ENCODE measurements around the gene ADCY10. TPM values are rescaled to one million over a fixed set of nuclear protein-coding genes. Genes with fewer than 3 reads are reported as not detected.

Gene ADCY10
- total and polyA plus RNA-seq, 9 of the 15 experiments (the other 6 are each of a cell fraction or from before 2014, with no cell fraction given): 0.08 to 0.86 (median 0.22) TPM

- TF ChIP-seq, protein P1, sequence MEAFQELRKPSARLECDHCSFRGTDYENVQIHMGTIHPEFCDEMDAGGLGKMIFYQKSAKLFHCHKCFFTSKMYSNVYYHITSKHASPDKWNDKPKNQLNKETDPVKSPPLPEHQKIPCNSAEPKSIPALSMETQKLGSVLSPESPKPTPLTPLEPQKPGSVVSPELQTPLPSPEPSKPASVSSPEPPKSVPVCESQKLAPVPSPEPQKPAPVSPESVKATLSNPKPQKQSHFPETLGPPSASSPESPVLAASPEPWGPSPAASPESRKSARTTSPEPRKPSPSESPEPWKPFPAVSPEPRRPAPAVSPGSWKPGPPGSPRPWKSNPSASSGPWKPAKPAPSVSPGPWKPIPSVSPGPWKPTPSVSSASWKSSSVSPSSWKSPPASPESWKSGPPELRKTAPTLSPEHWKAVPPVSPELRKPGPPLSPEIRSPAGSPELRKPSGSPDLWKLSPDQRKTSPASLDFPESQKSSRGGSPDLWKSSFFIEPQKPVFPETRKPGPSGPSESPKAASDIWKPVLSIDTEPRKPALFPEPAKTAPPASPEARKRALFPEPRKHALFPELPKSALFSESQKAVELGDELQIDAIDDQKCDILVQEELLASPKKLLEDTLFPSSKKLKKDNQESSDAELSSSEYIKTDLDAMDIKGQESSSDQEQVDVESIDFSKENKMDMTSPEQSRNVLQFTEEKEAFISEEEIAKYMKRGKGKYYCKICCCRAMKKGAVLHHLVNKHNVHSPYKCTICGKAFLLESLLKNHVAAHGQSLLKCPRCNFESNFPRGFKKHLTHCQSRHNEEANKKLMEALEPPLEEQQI (IDR thresholded peaks at IDR 0.05): 0 out of 2 replicates have a peak, but pooled peaks have one; percentile 36
- TF ChIP-seq TFE3 (CRISPR knock-in tag; IDR thresholded peaks at IDR 0.05): no peak
- no peak for TF ChIP-seq SNRNP70 (optimal IDR thresholded peaks at IDR 0.05; ENCODE audit: low read depth, low read length)
- TF ChIP-seq, protein P2, sequence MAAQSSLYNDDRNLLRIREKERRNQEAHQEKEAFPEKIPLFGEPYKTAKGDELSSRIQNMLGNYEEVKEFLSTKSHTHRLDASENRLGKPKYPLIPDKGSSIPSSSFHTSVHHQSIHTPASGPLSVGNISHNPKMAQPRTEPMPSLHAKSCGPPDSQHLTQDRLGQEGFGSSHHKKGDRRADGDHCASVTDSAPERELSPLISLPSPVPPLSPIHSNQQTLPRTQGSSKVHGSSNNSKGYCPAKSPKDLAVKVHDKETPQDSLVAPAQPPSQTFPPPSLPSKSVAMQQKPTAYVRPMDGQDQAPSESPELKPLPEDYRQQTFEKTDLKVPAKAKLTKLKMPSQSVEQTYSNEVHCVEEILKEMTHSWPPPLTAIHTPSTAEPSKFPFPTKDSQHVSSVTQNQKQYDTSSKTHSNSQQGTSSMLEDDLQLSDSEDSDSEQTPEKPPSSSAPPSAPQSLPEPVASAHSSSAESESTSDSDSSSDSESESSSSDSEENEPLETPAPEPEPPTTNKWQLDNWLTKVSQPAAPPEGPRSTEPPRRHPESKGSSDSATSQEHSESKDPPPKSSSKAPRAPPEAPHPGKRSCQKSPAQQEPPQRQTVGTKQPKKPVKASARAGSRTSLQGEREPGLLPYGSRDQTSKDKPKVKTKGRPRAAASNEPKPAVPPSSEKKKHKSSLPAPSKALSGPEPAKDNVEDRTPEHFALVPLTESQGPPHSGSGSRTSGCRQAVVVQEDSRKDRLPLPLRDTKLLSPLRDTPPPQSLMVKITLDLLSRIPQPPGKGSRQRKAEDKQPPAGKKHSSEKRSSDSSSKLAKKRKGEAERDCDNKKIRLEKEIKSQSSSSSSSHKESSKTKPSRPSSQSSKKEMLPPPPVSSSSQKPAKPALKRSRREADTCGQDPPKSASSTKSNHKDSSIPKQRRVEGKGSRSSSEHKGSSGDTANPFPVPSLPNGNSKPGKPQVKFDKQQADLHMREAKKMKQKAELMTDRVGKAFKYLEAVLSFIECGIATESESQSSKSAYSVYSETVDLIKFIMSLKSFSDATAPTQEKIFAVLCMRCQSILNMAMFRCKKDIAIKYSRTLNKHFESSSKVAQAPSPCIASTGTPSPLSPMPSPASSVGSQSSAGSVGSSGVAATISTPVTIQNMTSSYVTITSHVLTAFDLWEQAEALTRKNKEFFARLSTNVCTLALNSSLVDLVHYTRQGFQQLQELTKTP (IDR thresholded peaks at IDR 0.05; ENCODE audit: low read depth in 1 of 2, partially characterized antibody in 2 of 2): peak in 1 of 2 experiments; percentile 22
- no peak for TF ChIP-seq NFYB (IDR thresholded peaks at IDR 0.05; ENCODE audit: extremely low read depth, insufficient read length)
- TF ChIP-seq TSC22D4 (tag; IDR thresholded peaks at IDR 0.05): no peak
- TF ChIP-seq FOS (IDR thresholded peaks at IDR 0.05; ENCODE audit: extremely low read depth, insufficient read length): no peak
- TF ChIP-seq, protein P3, sequence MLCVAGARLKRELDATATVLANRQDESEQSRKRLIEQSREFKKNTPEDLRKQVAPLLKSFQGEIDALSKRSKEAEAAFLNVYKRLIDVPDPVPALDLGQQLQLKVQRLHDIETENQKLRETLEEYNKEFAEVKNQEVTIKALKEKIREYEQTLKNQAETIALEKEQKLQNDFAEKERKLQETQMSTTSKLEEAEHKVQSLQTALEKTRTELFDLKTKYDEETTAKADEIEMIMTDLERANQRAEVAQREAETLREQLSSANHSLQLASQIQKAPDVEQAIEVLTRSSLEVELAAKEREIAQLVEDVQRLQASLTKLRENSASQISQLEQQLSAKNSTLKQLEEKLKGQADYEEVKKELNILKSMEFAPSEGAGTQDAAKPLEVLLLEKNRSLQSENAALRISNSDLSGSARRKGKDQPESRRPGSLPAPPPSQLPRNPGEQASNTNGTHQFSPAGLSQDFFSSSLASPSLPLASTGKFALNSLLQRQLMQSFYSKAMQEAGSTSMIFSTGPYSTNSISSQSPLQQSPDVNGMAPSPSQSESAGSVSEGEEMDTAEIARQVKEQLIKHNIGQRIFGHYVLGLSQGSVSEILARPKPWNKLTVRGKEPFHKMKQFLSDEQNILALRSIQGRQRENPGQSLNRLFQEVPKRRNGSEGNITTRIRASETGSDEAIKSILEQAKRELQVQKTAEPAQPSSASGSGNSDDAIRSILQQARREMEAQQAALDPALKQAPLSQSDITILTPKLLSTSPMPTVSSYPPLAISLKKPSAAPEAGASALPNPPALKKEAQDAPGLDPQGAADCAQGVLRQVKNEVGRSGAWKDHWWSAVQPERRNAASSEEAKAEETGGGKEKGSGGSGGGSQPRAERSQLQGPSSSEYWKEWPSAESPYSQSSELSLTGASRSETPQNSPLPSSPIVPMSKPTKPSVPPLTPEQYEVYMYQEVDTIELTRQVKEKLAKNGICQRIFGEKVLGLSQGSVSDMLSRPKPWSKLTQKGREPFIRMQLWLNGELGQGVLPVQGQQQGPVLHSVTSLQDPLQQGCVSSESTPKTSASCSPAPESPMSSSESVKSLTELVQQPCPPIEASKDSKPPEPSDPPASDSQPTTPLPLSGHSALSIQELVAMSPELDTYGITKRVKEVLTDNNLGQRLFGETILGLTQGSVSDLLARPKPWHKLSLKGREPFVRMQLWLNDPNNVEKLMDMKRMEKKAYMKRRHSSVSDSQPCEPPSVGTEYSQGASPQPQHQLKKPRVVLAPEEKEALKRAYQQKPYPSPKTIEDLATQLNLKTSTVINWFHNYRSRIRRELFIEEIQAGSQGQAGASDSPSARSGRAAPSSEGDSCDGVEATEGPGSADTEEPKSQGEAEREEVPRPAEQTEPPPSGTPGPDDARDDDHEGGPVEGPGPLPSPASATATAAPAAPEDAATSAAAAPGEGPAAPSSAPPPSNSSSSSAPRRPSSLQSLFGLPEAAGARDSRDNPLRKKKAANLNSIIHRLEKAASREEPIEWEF (CRISPR knock-in tag; IDR thresholded peaks at IDR 0.05): no peak
- no peak for TF ChIP-seq KHSRP (IDR thresholded peaks at IDR 0.05)
- TF ChIP-seq, protein P4, sequence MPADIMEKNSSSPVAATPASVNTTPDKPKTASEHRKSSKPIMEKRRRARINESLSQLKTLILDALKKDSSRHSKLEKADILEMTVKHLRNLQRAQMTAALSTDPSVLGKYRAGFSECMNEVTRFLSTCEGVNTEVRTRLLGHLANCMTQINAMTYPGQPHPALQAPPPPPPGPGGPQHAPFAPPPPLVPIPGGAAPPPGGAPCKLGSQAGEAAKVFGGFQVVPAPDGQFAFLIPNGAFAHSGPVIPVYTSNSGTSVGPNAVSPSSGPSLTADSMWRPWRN (IDR thresholded peaks at IDR 0.05; ENCODE audit: low read depth): no peak
- TF ChIP-seq TCF3 (CRISPR knock-in tag; IDR thresholded peaks at IDR 0.05): 0 out of 2 replicates have a peak, but pooled peaks have one; percentile 23
- TF ChIP-seq ZBTB7A (IDR thresholded peaks at IDR 0.05; ENCODE audit: borderline replicate concordance, control insufficient read depth, low read depth, low read length): no peak
- no peak for TF ChIP-seq ZNF431 (CRISPR knock-in tag; IDR thresholded peaks at IDR 0.05)
Measured at GRCh38 chr1:167829868-167830267, 84.1 kb downstream of the ADCY10 start (continued).
